ENCODE data around the gene ACAD10. TPM values are rescaled to one million over a fixed set of nuclear protein-coding genes. Genes with fewer than 3 reads are reported as not detected.
"Not testable (repeated sequence)": the region's sequence is repeated elsewhere in the genome, so short reads cannot be mapped to it uniquely, and the experiment has no call there.

Gene ACAD10
- total and polyA plus RNA-seq, 10 donors = 10.2 to 40.5 (median 26.9) TPM

DNA sequence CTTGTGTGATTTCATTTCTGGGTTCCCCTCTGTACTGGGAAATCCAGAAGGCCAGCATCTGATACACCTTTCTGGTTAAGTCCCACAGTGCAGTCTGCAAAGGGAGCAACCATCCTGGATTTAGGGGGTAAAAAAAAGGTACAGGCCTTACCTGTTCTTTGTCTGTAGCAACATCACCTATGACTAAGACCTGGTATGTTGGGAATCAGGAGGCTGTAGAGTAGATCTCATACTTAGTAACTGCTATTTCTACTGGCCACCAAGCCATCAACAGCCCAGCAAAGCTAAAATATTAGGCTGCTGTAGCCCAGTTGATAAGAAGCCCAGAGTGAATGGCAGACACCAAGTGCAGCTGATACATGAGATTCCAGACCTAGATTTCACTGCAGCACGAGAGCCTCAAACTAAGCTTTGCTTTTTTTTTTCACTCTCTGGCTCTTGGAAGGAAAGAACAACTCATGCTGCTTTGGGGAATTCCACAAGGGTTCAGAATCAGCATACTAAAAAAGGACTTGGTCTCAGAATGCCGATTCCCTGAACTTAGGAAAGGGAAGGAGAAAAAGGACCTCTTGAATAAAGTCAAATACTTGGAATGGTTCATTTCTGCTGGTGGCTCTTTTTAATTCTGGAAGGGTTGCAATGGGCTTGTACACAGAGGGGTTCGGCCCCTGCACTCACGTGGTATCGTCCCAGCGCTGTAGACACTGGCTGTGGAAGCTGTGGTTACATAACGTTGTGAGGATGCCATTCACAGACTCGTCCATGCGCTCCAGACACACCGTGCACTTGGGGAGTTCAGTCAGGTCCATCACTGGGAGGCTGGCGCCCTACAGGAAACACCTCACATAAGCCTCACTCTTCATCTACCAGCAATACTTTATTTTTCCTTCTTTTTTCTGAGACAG lies 20.6 kb upstream of the ACAD10 start:
- intact Hi-C loops (cut with DNase I; ENCODE audit: low total_unique reads) = no loop called here
- no peak for DNase-seq
- Histone ChIP-seq H3K4me3 (no peak overlapping the region), H3K27me3 (replicated peaks in 1 of 7) (no peaks in the 10 kb centered on the region), H3K36me3 (peaks cover 5 to 100% (median 78%) of the 10 kb centered on the region in 6 donors), H3K4me1 (no peaks in the 10 kb centered on the region), H3K9me3 (no peaks in the 10 kb centered on the region), H3K27ac (peak overlapping the region in 4 of 8 donors; percentile 9 to 31 (median 24))
- 79 to 90% (median 84%) methylated on average over 11 of the region's 11 CpGs for WGBS, 5 donors
- TF ChIP-seq POLR2AphosphoS5 (IDR thresholded peaks at IDR 0.05) (no peak), POLR2A (IDR thresholded peaks at IDR 0.05) (no peak)
- TF ChIP-seq, protein P1, sequence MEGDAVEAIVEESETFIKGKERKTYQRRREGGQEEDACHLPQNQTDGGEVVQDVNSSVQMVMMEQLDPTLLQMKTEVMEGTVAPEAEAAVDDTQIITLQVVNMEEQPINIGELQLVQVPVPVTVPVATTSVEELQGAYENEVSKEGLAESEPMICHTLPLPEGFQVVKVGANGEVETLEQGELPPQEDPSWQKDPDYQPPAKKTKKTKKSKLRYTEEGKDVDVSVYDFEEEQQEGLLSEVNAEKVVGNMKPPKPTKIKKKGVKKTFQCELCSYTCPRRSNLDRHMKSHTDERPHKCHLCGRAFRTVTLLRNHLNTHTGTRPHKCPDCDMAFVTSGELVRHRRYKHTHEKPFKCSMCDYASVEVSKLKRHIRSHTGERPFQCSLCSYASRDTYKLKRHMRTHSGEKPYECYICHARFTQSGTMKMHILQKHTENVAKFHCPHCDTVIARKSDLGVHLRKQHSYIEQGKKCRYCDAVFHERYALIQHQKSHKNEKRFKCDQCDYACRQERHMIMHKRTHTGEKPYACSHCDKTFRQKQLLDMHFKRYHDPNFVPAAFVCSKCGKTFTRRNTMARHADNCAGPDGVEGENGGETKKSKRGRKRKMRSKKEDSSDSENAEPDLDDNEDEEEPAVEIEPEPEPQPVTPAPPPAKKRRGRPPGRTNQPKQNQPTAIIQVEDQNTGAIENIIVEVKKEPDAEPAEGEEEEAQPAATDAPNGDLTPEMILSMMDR (IDR thresholded peaks at IDR 0.05 in 8 of 11, conservative IDR thresholded peaks at IDR 0.05 in 3 of 11) = no peak

DNA sequence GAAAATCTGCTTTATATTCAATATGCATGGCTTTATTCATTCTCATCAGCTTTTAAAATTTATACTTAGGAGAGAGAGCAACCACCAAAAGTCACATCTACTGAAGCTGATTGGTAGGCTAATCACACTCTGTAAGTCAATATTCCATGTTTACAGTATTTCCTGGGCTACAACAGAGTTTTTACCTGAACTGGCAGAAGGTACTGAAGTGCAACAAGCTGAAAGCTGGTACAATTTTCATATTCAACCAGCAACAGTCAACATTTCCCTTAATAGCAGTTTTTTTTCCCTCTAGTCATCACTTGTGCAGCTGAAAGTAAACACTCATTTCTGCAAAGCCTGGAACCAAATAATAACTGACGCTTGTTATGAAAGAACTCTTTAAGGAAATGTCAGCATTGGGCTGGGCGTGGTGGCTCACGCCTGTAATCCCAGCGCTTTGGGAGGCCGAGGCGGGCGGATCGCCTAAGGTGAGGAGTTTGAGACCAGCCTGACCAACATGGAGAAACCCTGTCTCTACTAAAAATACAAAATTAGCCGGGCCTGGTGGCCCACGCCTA lies 13.0 kb upstream of the ACAD10 start:
- H3K27ac ChIP-seq = no peak overlapping the region
- H3K36me3 ChIP-seq = peaks cover 5 to 100% (median 90%) of the 10 kb centered on the region in 6 donors
- no peak for DNase-seq
- 88 to 96% (median 93%) methylated on average over 10 of the region's 10 CpGs for WGBS, 5 donors
- no peaks in the 10 kb centered on the region for H3K4me1 ChIP-seq
- no peaks in the 10 kb centered on the region for H3K27me3 ChIP-seq (replicated peaks in 1 of 7)
- no peak overlapping the region for H3K4me3 ChIP-seq
- intact Hi-C loops (cut with DNase I; ENCODE audit: low total_unique reads) = no loop called here
- no peaks in the 10 kb centered on the region for H3K9me3 ChIP-seq
- TF ChIP-seq, protein P1 (IDR thresholded peaks at IDR 0.05 in 8 of 11, conservative IDR thresholded peaks at IDR 0.05 in 3 of 11) = no peak
- TF ChIP-seq POLR2AphosphoS5 (IDR thresholded peaks at IDR 0.05) (no peak), POLR2A (IDR thresholded peaks at IDR 0.05) (no peak)

DNA sequence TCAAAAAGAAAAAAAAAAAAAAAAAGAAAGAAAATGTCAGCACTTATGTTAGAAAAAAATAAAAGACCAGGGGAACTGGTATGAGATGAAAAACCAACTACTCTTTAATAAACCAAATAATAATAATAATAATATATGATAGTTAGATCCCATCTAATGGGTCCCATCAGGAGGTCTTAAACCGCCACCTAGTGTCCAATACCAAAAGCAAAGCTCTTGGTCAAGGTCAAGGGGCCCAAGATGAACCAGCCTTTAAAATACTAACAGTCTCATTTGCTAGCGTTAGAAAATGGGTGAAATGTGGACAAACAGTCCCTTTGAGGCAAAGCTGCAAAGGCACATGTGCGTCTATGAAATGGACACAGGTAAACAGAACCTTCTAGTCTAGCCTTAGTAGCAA lies 12.3 kb upstream of the ACAD10 start:
- Histone ChIP-seq H3K27ac (no peak overlapping the region), H3K36me3 (peaks cover 5 to 100% (median 94%) of the 10 kb centered on the region in 6 donors), H3K27me3 (replicated peaks in 1 of 7) (no peaks in the 10 kb centered on the region), H3K9me3 (no peaks in the 10 kb centered on the region), H3K4me3 (no peak overlapping the region), H3K4me1 (no peaks in the 10 kb centered on the region)
- no peak for DNase-seq
- 80 to 95% (median 88%) methylated on average over 3 of the region's 3 CpGs for WGBS, 5 donors
- TF ChIP-seq POLR2AphosphoS5 (IDR thresholded peaks at IDR 0.05) = no peak
- TF ChIP-seq, protein P1 (IDR thresholded peaks at IDR 0.05 in 8 of 11, conservative IDR thresholded peaks at IDR 0.05 in 3 of 11) = peak in 6 of 11 experiments; percentile 2 to 40 (median 24)
- no peak for TF ChIP-seq POLR2A (IDR thresholded peaks at IDR 0.05)
- intact Hi-C loops (cut with DNase I; ENCODE audit: low total_unique reads) = no loop called here

DNA sequence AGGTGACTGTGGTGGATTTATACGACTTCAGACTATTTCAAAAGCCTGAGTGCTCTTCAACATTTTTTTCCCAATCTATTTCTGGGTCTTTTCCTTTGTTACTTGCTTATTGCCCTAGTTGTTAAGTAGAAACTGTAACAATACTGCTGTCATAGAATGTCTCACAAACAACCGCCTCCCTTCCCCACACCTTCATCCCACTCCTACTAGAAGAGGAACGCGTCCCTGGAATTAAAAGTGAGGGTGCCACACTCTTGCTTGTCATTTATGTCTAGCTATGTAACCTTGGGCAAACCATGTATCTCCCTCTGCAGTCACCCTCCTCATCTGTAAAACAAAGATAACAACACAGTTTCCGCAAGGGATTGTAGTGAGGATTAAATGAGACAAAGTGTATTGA lies 8.7 kb upstream of the ACAD10 start:
- Histone ChIP-seq H3K27me3 (replicated peaks in 1 of 7) (no peaks in the 10 kb centered on the region), H3K27ac (no peak overlapping the region), H3K4me1 (no peaks in the 10 kb centered on the region), H3K9me3 (no peaks in the 10 kb centered on the region), H3K36me3 (peaks cover 5 to 100% (median 93%) of the 10 kb centered on the region in 6 donors), H3K4me3 (no peak overlapping the region)
- intact Hi-C loops (cut with DNase I; ENCODE audit: low total_unique reads) = no loop called here
- DNase-seq = no peak
- TF ChIP-seq POLR2A (IDR thresholded peaks at IDR 0.05) (no peak), POLR2AphosphoS5 (IDR thresholded peaks at IDR 0.05) (no peak)
- TF ChIP-seq, protein P1 (IDR thresholded peaks at IDR 0.05 in 8 of 11, conservative IDR thresholded peaks at IDR 0.05 in 3 of 11) = no peak
- whole genome bisulfite sequencing, 5 donors = 94 to 97% (median 95%) methylated on average over 5 of the region's 5 CpGs

DNA sequence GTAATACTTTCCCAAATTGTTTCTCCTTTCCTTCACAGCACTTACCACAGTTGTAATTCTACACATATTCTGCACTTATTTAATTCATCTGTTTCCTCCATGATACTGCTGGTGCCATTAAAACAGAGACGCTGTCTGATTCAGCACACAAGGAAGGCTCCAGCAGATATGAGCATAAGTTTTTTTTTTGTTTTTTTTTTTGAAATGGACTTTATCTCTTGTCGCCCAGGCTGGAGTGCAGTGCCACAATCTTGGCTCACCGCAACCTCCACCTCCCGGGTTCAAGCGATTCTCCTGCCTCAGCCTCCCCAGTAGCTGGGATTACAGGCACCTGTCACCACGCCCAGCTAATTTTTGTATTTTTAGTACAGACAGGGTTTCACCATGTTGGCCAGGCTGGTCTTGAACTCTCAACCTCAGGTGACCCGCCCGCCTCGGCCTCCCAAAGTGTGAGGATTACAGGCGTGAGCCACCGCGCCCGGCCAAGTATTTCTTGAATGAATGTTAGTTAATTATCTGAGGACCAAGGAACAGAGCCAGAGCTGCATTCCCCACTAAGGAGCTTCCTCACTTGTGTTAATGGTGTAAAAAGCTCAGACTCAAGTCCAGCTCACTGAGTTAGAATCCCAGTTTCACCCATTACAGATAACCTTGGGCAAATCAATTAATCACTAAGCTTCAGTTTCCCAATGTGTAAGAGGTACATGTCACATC lies 1.2 kb upstream of the ACAD10 start:
- H3K27me3 ChIP-seq (replicated peaks in 1 of 7); H3K9me3 ChIP-seq; intact Hi-C loops (cut with DNase I; ENCODE audit: low total_unique reads): not testable (repeated sequence)
- Histone ChIP-seq H3K36me3 (peaks cover 5 to 39% (median 35%) of the 10 kb centered on the region in 6 donors), H3K4me3 (peak overlapping the region; percentile 70 to 99 (median 95)), H3K4me1 (peaks cover 20 to 44% (median 31%) of the 10 kb centered on the region in 6 donors), H3K27ac (peak overlapping the region in 5 of 8 donors; percentile 82 to 95 (median 92))
- WGBS, 5 donors = 83 to 92% (median 86%) methylated on average over 13 of the region's 13 CpGs
- DNase-seq = peak; percentile 77
